Measurements from ENCODE around the gene DNAJC6.

The DNAJC6 gene

DNA sequence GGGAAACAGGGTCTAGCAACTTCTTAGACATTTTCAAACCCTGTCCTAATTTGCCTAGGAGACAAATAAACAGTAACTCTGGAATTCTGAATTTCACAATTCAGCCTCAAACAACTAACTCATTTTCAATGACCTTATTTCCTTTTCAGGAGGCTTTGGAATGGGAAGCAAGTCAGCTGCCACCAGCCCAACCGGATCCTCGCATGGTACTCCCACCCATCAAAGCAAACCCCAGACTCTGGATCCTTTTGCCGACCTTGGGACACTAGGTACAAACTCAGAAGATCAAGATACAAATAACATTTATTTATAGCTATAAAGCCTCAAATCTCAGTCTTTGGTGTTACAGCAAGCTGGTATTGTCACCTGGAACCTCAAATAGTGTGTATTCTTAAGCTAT, 92.3 kb downstream of the DNAJC6 start:
- in situ Hi-C loops (cut with MboI; ENCODE audit: low sequenced_read_pairs, unreplicated experiment): loop anchor here (25.0 kb wide), 1 partner anchor 836 kb away; no protein-coding TSS in a partner anchor
- TF ChIP-seq, protein P1, sequence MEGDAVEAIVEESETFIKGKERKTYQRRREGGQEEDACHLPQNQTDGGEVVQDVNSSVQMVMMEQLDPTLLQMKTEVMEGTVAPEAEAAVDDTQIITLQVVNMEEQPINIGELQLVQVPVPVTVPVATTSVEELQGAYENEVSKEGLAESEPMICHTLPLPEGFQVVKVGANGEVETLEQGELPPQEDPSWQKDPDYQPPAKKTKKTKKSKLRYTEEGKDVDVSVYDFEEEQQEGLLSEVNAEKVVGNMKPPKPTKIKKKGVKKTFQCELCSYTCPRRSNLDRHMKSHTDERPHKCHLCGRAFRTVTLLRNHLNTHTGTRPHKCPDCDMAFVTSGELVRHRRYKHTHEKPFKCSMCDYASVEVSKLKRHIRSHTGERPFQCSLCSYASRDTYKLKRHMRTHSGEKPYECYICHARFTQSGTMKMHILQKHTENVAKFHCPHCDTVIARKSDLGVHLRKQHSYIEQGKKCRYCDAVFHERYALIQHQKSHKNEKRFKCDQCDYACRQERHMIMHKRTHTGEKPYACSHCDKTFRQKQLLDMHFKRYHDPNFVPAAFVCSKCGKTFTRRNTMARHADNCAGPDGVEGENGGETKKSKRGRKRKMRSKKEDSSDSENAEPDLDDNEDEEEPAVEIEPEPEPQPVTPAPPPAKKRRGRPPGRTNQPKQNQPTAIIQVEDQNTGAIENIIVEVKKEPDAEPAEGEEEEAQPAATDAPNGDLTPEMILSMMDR (IDR thresholded peaks at IDR 0.05; ENCODE audit: borderline replicate concordance, control extremely low read depth, extremely low read depth, insufficient read depth, missing control alignments): no peak
- no peak for DNase-seq (ENCODE audit: low spot score)

GRCh38 chr1:65404941-65405340, 95.6 kb downstream of the DNAJC6 start:
- TF ChIP-seq, protein P1 (IDR thresholded peaks at IDR 0.05; ENCODE audit: borderline replicate concordance, control extremely low read depth, extremely low read depth, insufficient read depth, missing control alignments): no peak

DNA sequence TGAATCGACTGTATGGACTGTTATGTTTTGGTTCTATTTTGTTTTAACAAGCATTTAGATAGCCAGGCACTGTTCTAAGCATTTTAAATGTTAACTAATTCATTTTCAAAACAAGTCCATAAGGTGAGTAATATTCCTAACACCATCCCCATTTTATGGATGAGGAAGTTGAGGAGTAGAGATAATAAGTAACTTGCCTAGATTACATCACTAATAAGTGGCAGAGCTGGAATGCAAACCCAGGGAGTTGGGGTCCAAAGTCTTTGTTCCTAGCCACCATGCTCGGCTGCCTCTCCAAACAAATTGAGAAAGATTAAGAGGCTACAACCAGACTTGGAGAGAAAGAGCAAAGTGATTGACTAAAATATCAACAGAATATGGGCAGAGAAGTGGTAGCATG, 98.5 kb downstream of the DNAJC6 start:
- no peak for DNase-seq (ENCODE audit: low spot score)
- TF ChIP-seq, protein P1 (IDR thresholded peaks at IDR 0.05; ENCODE audit: borderline replicate concordance, control extremely low read depth, extremely low read depth, insufficient read depth, missing control alignments): no peak
- in situ Hi-C loops (cut with MboI; ENCODE audit: low sequenced_read_pairs, unreplicated experiment): loop anchor here (25.0 kb wide), 1 partner anchor 829 kb away; no protein-coding TSS in a partner anchor

More at GRCh38 chr1:65404941-65405340, 95.6 kb downstream of the DNAJC6 start:
- in situ Hi-C loops (cut with MboI; ENCODE audit: low sequenced_read_pairs, unreplicated experiment): loop anchor here (25.0 kb wide), 1 partner anchor 832 kb away; no protein-coding TSS in a partner anchor
- no peak for DNase-seq (ENCODE audit: low spot score)

GRCh38 chr1:65409314-65409713, 100.0 kb downstream of the DNAJC6 start:
- in situ Hi-C loops (cut with MboI; ENCODE audit: low sequenced_read_pairs, unreplicated experiment): loop anchor here (25.0 kb wide), 1 partner anchor 828 kb away; no protein-coding TSS in a partner anchor
- TF ChIP-seq, protein P1 (IDR thresholded peaks at IDR 0.05; ENCODE audit: borderline replicate concordance, control extremely low read depth, extremely low read depth, insufficient read depth, missing control alignments): no peak

GRCh38 chr1:65409816-65410326, 100.5 kb downstream of the DNAJC6 start:
- in situ Hi-C loops (cut with MboI; ENCODE audit: low sequenced_read_pairs, unreplicated experiment): loop anchor here (25.0 kb wide), 1 partner anchor 827 kb away; no protein-coding TSS in a partner anchor

More at GRCh38 chr1:65409314-65409713, 100.0 kb downstream of the DNAJC6 start:
- no peak for DNase-seq (ENCODE audit: low spot score)

DNA sequence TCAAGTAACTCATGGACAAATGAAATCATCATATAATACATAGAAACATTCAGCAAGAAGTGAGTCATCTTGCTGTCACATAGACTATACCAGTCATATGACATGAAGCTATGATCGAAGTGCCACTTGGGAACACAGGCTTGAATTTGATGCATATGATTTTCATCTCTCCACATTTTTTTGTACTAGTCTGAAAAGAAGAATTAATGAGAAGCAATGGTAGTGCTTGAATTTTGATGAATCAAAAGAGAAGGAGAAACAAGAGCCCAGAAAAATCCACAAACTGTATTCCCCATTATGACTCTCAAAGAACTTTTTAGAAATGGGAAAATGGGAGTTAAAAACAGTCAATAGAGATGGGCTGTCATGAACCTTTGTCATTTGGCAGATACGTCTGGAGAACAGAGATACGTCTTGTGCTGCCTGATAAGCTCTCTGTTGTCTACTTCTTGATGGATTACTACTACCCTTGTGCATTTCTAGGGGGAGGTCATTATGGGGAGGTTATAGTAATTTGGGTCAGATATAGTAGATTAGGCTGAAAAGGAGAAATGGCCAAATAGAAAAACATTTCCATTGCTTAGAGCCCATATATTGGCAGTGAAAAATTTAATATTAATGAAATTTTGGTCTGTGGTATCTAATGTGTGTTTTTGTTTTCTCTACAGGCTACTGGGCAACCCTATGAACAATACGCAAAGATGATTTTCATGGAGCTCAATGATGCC, 103.1 kb downstream of the DNAJC6 start:
- TF ChIP-seq, protein P1 (IDR thresholded peaks at IDR 0.05; ENCODE audit: borderline replicate concordance, control extremely low read depth, extremely low read depth, insufficient read depth, missing control alignments): no peak
- no peak for DNase-seq (ENCODE audit: low spot score)
- in situ Hi-C loops (cut with MboI; ENCODE audit: low sequenced_read_pairs, unreplicated experiment): loop anchor here (25.0 kb wide), 1 partner anchor 825 kb away; no protein-coding TSS in a partner anchor

More at GRCh38 chr1:65409816-65410326, 100.5 kb downstream of the DNAJC6 start:
- TF ChIP-seq, protein P1 (IDR thresholded peaks at IDR 0.05; ENCODE audit: borderline replicate concordance, control extremely low read depth, extremely low read depth, insufficient read depth, missing control alignments): no peak
- no peak for DNase-seq (ENCODE audit: low spot score)
